ENCODE results near the gene DLG2.

Gene DLG2

DNA sequence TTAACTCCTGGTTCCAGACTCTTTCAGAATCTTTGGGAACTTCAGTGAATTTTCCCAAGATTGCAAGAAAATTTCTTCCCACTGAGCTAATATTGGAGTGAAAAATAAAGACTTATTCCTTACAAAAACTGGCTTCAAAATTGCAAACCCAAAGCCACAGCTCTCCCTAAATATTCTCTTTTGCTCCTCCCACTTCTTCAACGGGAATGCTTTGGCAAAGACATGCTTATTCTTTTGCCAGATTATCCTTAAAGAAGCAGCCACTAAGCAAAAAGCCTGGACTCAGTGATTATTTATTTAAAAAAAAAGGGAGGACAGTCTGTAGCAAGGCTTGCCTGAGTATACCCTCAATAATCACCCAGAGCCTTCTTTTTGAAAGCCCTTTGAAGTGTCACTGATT, 1438.6 kb downstream of the DLG2 start:
- TF ChIP-seq FOXP2 (optimal IDR thresholded peaks at IDR 0.05; ENCODE audit: borderline replicate concordance, extremely low read depth, extremely low read length, insufficient read depth), result no peak
- TF ChIP-seq, protein P1, sequence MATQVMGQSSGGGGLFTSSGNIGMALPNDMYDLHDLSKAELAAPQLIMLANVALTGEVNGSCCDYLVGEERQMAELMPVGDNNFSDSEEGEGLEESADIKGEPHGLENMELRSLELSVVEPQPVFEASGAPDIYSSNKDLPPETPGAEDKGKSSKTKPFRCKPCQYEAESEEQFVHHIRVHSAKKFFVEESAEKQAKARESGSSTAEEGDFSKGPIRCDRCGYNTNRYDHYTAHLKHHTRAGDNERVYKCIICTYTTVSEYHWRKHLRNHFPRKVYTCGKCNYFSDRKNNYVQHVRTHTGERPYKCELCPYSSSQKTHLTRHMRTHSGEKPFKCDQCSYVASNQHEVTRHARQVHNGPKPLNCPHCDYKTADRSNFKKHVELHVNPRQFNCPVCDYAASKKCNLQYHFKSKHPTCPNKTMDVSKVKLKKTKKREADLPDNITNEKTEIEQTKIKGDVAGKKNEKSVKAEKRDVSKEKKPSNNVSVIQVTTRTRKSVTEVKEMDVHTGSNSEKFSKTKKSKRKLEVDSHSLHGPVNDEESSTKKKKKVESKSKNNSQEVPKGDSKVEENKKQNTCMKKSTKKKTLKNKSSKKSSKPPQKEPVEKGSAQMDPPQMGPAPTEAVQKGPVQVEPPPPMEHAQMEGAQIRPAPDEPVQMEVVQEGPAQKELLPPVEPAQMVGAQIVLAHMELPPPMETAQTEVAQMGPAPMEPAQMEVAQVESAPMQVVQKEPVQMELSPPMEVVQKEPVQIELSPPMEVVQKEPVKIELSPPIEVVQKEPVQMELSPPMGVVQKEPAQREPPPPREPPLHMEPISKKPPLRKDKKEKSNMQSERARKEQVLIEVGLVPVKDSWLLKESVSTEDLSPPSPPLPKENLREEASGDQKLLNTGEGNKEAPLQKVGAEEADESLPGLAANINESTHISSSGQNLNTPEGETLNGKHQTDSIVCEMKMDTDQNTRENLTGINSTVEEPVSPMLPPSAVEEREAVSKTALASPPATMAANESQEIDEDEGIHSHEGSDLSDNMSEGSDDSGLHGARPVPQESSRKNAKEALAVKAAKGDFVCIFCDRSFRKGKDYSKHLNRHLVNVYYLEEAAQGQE (IDR thresholded peaks at IDR 0.05; ENCODE audit: insufficient read depth in 1 of 2, low read depth in 2 of 2, low read length in 2 of 2), result no peak
- no peak for TF ChIP-seq SIN3A (IDR thresholded peaks at IDR 0.05; ENCODE audit: borderline replicate concordance, insufficient read depth, low read length)
- no peak for TF ChIP-seq TAF1 (IDR thresholded peaks at IDR 0.05; ENCODE audit: borderline replicate concordance, insufficient read depth, low read length)
- TF ChIP-seq POLR2AphosphoS5 (IDR thresholded peaks at IDR 0.05; ENCODE audit: low read depth, low read length), result no peak

DNA sequence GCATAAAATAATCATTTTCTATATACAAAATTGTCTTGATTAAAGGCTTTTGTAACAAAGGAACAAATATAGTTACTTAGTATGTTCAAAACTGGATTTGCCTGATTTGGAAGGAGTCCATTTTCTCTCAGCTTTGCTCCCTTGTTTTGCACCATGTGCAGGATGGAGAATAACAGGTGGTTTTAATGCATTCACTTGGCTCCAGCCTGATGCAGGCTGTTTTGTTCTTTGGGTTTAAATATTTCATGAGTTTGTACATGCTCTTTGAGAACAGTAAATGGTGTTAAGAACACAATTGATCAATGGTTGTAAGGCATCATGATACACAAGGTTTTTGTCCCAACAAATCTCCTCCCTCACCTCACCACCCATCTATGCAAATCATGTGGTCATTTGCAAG, 1454.1 kb downstream of the DLG2 start:
- TF ChIP-seq POLR2AphosphoS5 (IDR thresholded peaks at IDR 0.05; ENCODE audit: low read depth, low read length) (no peak), TAF1 (IDR thresholded peaks at IDR 0.05; ENCODE audit: borderline replicate concordance, insufficient read depth, low read length) (no peak), SIN3A (IDR thresholded peaks at IDR 0.05; ENCODE audit: borderline replicate concordance, insufficient read depth, low read length) (no peak), FOXP2 (optimal IDR thresholded peaks at IDR 0.05; ENCODE audit: borderline replicate concordance, extremely low read depth, extremely low read length, insufficient read depth) (no peak)
- TF ChIP-seq, protein P1 (IDR thresholded peaks at IDR 0.05; ENCODE audit: insufficient read depth in 1 of 2, low read depth in 2 of 2, low read length in 2 of 2), result no peak

DNA sequence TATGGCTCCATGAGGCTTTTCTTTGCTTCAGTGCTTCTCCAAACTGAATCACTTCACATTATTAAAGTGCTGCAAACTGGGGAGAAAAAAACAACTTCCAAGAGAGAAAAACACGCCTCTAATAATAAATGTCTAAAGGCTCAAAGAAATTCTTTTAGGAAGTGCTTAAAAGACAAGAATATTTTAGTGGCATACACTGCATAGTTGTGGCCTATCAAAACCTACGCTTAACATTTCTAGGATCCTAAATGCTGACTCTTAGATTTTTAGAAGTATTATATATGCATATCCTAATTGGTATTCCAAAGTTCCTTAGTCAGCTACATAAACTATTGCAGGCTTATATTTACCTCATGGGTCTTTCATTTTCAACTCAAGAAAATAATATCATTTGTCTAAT, 1462.0 kb downstream of the DLG2 start:
- TF ChIP-seq, protein P1 (IDR thresholded peaks at IDR 0.05; ENCODE audit: insufficient read depth in 1 of 2, low read depth in 2 of 2, low read length in 2 of 2), result no peak
- TF ChIP-seq SIN3A (IDR thresholded peaks at IDR 0.05; ENCODE audit: borderline replicate concordance, insufficient read depth, low read length), result no peak
- no peak for TF ChIP-seq TAF1 (IDR thresholded peaks at IDR 0.05; ENCODE audit: borderline replicate concordance, insufficient read depth, low read length)
- TF ChIP-seq FOXP2 (optimal IDR thresholded peaks at IDR 0.05; ENCODE audit: borderline replicate concordance, extremely low read depth, extremely low read length, insufficient read depth), result no peak
- TF ChIP-seq POLR2AphosphoS5 (IDR thresholded peaks at IDR 0.05; ENCODE audit: low read depth, low read length), result no peak

DNA sequence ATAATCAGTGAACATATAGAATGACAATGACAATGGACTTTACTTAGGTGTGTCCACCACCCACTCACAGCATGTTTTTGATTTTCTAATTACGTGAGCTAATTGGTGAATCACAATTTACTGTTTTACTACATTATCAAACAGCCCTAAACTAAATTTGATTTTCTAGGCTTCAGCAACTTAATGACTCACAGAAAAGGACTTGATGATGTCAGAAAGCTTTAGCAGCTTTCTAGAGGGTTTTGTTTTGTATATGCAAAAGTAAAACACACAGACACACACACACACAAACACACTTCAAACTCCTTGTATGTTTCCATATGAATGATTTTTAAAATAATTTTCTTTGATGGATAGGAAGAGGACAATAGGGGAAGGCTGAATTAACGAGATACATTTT, 1462.4 kb downstream of the DLG2 start:
- TF ChIP-seq SIN3A (IDR thresholded peaks at IDR 0.05; ENCODE audit: borderline replicate concordance, insufficient read depth, low read length) (no peak), FOXP2 (optimal IDR thresholded peaks at IDR 0.05; ENCODE audit: borderline replicate concordance, extremely low read depth, extremely low read length, insufficient read depth) (no peak), POLR2AphosphoS5 (IDR thresholded peaks at IDR 0.05; ENCODE audit: low read depth, low read length) (no peak), TAF1 (IDR thresholded peaks at IDR 0.05; ENCODE audit: borderline replicate concordance, insufficient read depth, low read length) (no peak)
- TF ChIP-seq, protein P1 (IDR thresholded peaks at IDR 0.05; ENCODE audit: insufficient read depth in 1 of 2, low read depth in 2 of 2, low read length in 2 of 2), result no peak

DNA sequence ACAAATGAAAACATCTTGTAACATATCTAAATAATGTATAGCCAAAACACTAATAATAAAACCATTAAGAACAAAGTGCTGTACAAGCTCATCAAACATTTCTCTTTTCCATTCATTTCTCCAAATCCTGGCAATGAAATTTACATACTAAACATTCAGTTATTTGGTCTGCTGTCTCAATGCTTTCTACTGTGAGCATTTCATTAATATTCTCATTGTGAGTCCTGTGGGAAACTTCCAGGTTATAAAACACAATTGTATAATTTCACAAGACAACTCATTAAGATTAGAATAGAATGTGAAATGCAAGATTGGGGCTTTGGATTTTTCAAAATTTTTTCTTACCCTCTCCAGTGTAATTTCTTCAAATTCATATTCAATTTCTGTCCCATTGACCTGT, 1464.0 kb downstream of the DLG2 start:
- TF ChIP-seq, protein P1 (IDR thresholded peaks at IDR 0.05; ENCODE audit: insufficient read depth in 1 of 2, low read depth in 2 of 2, low read length in 2 of 2), result no peak
- no peak for TF ChIP-seq SIN3A (IDR thresholded peaks at IDR 0.05; ENCODE audit: borderline replicate concordance, insufficient read depth, low read length)
- TF ChIP-seq POLR2AphosphoS5 (IDR thresholded peaks at IDR 0.05; ENCODE audit: low read depth, low read length), result no peak
